Measurements from ENCODE around the gene MTAP.

- no peak for TF ChIP-seq CTCF (IDR thresholded peaks at IDR 0.05; ENCODE audit: insufficient read depth, low read depth, low read length)
- no peak for TF ChIP-seq EZH2 (IDR thresholded peaks at IDR 0.05; ENCODE audit: insufficient read depth, low read length)
Measured at GRCh38 chr9:21815643-21816042, 13.2 kb downstream of the MTAP start.
